Measurements from ENCODE around the gene TNFSF12. TPM values are rescaled to one million over a fixed set of nuclear protein-coding genes. Genes with fewer than 3 reads are reported as not detected.

TNFSF12 gene
- total and polyA plus RNA-seq, 2 experiments from 2014 or later, result 18.7 to 21.9 TPM

DNA sequence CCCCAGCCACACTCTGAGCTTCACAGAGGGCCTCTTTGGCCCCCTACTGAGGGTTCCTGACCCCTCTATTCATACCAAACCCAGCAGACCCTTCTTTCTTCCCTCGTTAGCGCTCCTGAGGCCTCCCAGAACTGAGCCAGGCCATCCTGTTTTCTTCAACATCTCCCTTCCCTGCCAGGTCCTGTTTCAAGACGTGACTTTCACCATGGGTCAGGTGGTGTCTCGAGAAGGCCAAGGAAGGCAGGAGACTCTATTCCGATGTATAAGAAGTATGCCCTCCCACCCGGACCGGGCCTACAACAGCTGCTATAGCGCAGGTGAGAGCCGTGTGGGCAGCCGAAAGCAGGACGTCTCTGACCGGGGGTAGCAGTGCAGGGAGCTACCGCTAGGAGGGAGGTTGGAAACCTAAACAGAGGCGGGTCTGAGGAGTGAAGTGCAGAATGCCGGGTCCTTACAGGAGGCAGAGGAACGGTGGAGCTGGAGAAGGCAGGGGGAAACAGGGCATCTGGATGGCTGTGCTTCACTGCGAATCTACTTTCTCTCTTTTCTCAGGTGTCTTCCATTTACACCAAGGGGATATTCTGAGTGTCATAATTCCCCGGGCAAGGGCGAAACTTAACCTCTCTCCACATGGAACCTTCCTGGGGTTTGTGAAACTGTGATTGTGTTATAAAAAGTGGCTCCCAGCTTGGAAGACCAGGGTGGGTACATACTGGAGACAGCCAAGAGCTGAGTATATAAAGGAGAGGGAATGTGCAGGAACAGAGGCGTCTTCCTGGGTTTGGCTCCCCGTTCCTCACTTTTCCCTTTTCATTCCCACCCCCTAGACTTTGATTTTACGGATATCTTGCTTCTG lies 11.5 kb downstream of the TNFSF12 start:
- H3K4me3 ChIP-seq, result peak overlapping the region; percentile 94
- H3K79me2 ChIP-seq (ENCODE audit: insufficient read depth), result peaks cover 40% of the 10 kb centered on the region
- no peaks in the 10 kb centered on the region for H3F3A ChIP-seq (ENCODE audit: insufficient read depth)
- peak overlapping the region; percentile 91 for H2AFZ ChIP-seq
- no peaks in the 10 kb centered on the region; the same call in 1 of the 2 replicates for H3K36me3 ChIP-seq (ENCODE audit: low read depth)
- H3K27ac ChIP-seq, result peak overlapping the region; percentile 17
- peaks cover 22% of the 10 kb centered on the region for H3K4me1 ChIP-seq (ENCODE audit: insufficient read depth)
- TF ChIP-seq EZH2 (IDR thresholded peaks at IDR 0.05; ENCODE audit: insufficient read depth, poor library complexity, severe bottlenecking) (no peak), EZH2phosphoT487 (IDR thresholded peaks at IDR 0.05; ENCODE audit: insufficient read depth, low read depth) (no peak)
- H3K9me3 ChIP-seq (ENCODE audit: low read depth), result no peaks in the 10 kb centered on the region
- in situ Hi-C loops (cut with MboI), result no loop called here
- WGBS, 2 experiments (ENCODE audit: low coverage in 1 of 2, low lambda C conversion rate in 2 of 2, missing lambda C conversion rate in 2 of 2), result 13 to 17% methylated on average over 22 of the region's 22 CpGs
- no peaks in the 10 kb centered on the region for H4K20me1 ChIP-seq (ENCODE audit: insufficient read depth)
- peak overlapping the region; percentile 93 for H3K4me2 ChIP-seq (ENCODE audit: unreplicated experiment)
- DNase-seq, result peak; percentile 85
- H3K27me3 ChIP-seq (replicated peaks; ENCODE audit: insufficient read depth), result no peaks in the 10 kb centered on the region
- peak overlapping the region; percentile 86 for H3K9ac ChIP-seq
- H3K9me2 ChIP-seq (ENCODE audit: insufficient read depth), result no peaks in the 10 kb centered on the region

DNA sequence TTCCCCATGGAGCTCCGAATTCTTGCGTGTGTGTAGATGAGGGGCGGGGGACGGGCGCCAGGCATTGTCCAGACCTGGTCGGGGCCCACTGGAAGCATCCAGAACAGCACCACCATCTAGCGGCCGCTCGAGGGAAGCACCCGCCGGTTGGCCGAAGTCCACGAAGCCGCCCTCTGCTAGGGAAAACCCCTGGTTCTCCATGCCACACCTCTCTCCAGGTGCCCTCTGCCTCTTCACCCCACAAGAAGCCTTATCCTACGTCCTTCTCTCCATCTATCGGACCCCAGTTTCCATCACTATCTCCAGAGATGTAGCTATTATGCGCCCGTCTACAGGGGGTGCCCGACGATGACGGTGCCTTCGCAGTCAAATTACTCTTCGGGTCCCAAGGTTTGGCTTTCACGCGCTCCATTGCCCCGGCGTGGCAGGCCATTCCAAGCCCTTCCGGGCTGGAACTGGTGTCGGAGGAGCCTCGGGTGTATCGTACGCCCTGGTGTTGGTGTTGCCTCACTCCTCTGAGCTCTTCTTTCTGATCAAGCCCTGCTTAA lies 12.2 kb downstream of the TNFSF12 start:
- H3K36me3 ChIP-seq (ENCODE audit: low read depth), result peaks cover 4% of the 10 kb centered on the region; the same call in 1 of the 2 replicates
- H3K4me3 ChIP-seq, result peak overlapping the region; percentile 94
- peaks cover 47% of the 10 kb centered on the region for H3K79me2 ChIP-seq (ENCODE audit: insufficient read depth)
- in situ Hi-C loops (cut with MboI), result no loop called here
- no peaks in the 10 kb centered on the region for H4K20me1 ChIP-seq (ENCODE audit: insufficient read depth)
- TF ChIP-seq EZH2 (IDR thresholded peaks at IDR 0.05; ENCODE audit: insufficient read depth, poor library complexity, severe bottlenecking) (no peak), EZH2phosphoT487 (IDR thresholded peaks at IDR 0.05; ENCODE audit: insufficient read depth, low read depth) (no peak)
- H3K4me2 ChIP-seq (ENCODE audit: unreplicated experiment), result peak overlapping the region; percentile 93
- H3K27me3 ChIP-seq (replicated peaks; ENCODE audit: insufficient read depth), result no peaks in the 10 kb centered on the region
- no peaks in the 10 kb centered on the region for H3K9me3 ChIP-seq (ENCODE audit: low read depth)
- H3K27ac ChIP-seq, result peak overlapping the region; percentile 79
- H2AFZ ChIP-seq, result peak overlapping the region; percentile 91
- H3F3A ChIP-seq (ENCODE audit: insufficient read depth), result no peaks in the 10 kb centered on the region
- H3K4me1 ChIP-seq (ENCODE audit: insufficient read depth), result peaks cover 22% of the 10 kb centered on the region
- H3K9me2 ChIP-seq (ENCODE audit: insufficient read depth), result no peaks in the 10 kb centered on the region
- WGBS, 2 experiments (ENCODE audit: low coverage in 1 of 2, low lambda C conversion rate in 2 of 2, missing lambda C conversion rate in 2 of 2), result 1% methylated on average over 30 to 32 of the region's 32 CpGs
- DNase-seq, result peak; percentile 93
- peak overlapping the region; percentile 86 for H3K9ac ChIP-seq

DNA sequence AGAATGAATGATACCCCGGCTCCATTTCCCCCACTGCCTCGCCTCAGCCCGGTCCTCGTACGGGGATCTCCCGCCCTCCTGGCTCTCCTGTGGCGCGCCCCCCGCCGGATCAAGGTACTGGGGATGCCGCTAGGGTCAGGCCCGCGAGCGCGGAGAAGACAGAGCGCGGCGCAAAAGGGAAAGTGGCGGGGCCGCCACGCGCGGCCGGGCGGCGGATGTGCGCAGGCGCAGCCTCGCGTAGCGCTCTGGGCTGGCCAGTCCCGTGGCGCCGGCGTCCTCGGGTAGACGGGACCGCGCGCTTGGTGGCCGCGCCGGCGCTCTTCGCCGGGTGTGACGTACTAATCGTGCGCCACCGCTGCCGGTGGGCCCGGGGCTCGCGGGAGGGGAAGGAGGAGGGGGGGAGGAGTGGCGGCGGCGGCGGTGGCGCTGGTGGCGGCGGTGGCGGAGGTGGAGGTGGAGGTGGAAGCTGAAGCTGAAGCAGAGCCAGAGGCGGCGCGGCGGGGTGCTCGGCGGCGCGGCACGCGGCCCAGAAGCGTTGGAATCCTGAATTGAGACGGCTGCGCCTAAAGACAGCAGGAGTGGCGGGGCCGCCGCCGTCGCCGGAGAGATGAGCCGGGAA lies 12.8 kb downstream of the TNFSF12 start, which contains the start of gene SENP3:
SENP3 (plus strand) TSS at position 331 of the 619 bp plus-strand sequence. CDS start 1,158 bp downstream, outside the sequence.
- Histone ChIP-seq H3K79me2 (ENCODE audit: insufficient read depth) (peaks cover 53% of the 10 kb centered on the region), H2AFZ (peak within 1 kb of the TSS; percentile 91), H3K36me3 (ENCODE audit: low read depth) (peaks cover 4% of the 10 kb centered on the region; the same call in 1 of the 2 replicates), H3K9me3 (ENCODE audit: low read depth) (no peaks in the 10 kb centered on the region), H3K4me2 (ENCODE audit: unreplicated experiment) (peak within 1 kb of the TSS; percentile 99), H3F3A (ENCODE audit: insufficient read depth) (no peaks in the 10 kb centered on the region), H3K9me2 (ENCODE audit: insufficient read depth) (no peaks in the 10 kb centered on the region), H3K4me1 (ENCODE audit: insufficient read depth) (peaks cover 22% of the 10 kb centered on the region), H3K27me3 (replicated peaks; ENCODE audit: insufficient read depth) (no peaks in the 10 kb centered on the region), H3K4me3 (peak within 1 kb of the TSS; percentile 94), H4K20me1 (ENCODE audit: insufficient read depth) (no peaks in the 10 kb centered on the region), H3K27ac (peak within 1 kb of the TSS; percentile 79), H3K9ac (peak within 1 kb of the TSS; percentile 86)
- peak; percentile 97 for DNase-seq
- in situ Hi-C loops (cut with MboI), result no loop called here
- TF ChIP-seq EZH2phosphoT487 (IDR thresholded peaks at IDR 0.05; ENCODE audit: insufficient read depth, low read depth) (no peak), EZH2 (IDR thresholded peaks at IDR 0.05; ENCODE audit: insufficient read depth, poor library complexity, severe bottlenecking) (no peak)
- 1% methylated on average over 38 to 76 of the region's 82 CpGs for WGBS, 2 experiments (ENCODE audit: low coverage in 1 of 2, low lambda C conversion rate in 2 of 2, missing lambda C conversion rate in 2 of 2)

DNA sequence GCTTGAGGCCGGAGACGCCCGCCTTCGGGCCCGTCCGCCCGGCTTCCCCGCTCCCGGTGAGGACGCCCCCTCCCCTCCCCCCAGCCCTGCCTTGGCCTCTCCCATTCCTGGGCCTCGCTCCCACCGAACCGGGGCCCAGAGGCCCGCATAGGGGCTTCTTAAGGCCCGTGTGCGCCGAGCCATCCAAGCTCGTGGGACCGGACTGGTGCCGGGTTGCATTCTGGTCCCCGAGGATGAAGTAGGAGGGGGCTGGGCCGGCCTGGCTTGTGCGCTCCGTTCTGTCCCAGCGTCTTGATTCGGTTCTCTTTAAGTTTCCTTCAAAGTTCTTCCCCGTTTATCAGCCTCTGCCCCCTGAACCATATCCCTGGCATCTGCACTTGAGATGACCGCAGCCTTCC lies 13.3 kb downstream of the TNFSF12 start:
- Histone ChIP-seq H3K9me3 (ENCODE audit: low read depth) (no peaks in the 10 kb centered on the region), H3K36me3 (ENCODE audit: low read depth) (peaks cover 4% of the 10 kb centered on the region; the same call in 1 of the 2 replicates), H3K4me2 (ENCODE audit: unreplicated experiment) (peak overlapping the region; percentile 99), H2AFZ (peak overlapping the region; percentile 53), H3K4me3 (peak overlapping the region; percentile 94), H3K9me2 (ENCODE audit: insufficient read depth) (no peaks in the 10 kb centered on the region), H3K9ac (peak overlapping the region; percentile 86), H3F3A (ENCODE audit: insufficient read depth) (no peaks in the 10 kb centered on the region), H3K27ac (peak overlapping the region; percentile 79), H4K20me1 (ENCODE audit: insufficient read depth) (no peaks in the 10 kb centered on the region), H3K27me3 (replicated peaks; ENCODE audit: insufficient read depth) (no peaks in the 10 kb centered on the region), H3K79me2 (ENCODE audit: insufficient read depth) (peaks cover 58% of the 10 kb centered on the region), H3K4me1 (ENCODE audit: insufficient read depth) (peaks cover 22% of the 10 kb centered on the region)
- 1% methylated on average over 18 of the region's 28 CpGs for WGBS, 2 experiments (ENCODE audit: low coverage in 1 of 2, low lambda C conversion rate in 2 of 2, missing lambda C conversion rate in 2 of 2)
- DNase-seq, result peak; percentile 56
- TF ChIP-seq EZH2phosphoT487 (IDR thresholded peaks at IDR 0.05; ENCODE audit: insufficient read depth, low read depth) (no peak), EZH2 (IDR thresholded peaks at IDR 0.05; ENCODE audit: insufficient read depth, poor library complexity, severe bottlenecking) (no peak)
- in situ Hi-C loops (cut with MboI), result no loop called here

All from GM23248 (cell line).